ENCODE results near the gene GRK3.
"Not testable (repeated sequence)": the region's sequence is repeated elsewhere in the genome, so short reads cannot be mapped to it uniquely, and the experiment has no call there.

GRK3 gene

DNA sequence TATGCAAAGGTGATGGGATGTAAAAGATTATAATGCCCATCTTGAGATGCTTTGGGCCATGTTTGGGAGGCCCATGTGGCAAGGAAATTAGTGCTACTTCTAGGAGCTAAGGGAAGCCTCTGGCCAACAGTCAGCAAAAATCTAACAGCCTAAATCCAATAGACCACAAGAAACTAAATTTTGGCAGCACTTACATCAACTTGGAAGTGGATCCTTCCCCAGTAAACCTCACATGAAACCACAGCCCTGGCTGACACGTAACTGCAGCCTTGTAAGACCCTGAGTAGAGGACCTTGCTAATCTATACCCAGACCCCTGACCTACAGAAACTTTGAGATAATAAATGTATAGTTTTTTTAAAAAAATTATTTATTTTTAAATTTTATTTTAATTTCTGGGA lies 13.1 kb upstream of the GRK3 start:
- H2AK5ac ChIP-seq (ENCODE audit: low read length), result no peak overlapping the region
- H2BK120ac ChIP-seq (ENCODE audit: insufficient read depth, low read length, poor library complexity), result no peak overlapping the region
- no peak overlapping the region for H4K12ac ChIP-seq (ENCODE audit: low read depth, low read length)
- no peaks in the 10 kb centered on the region for H3K36me3 ChIP-seq (ENCODE audit: control insufficient read depth in 1 of 2, insufficient read depth in 2 of 2, low read length in 2 of 2)
- no peak overlapping the region for H2AFZ ChIP-seq (ENCODE audit: insufficient read depth, low read length, poor library complexity)
- no peak overlapping the region for H3K18ac ChIP-seq (ENCODE audit: low read length)
- H3K4ac ChIP-seq (ENCODE audit: low read depth, low read length), result no peak overlapping the region
- no peaks in the 10 kb centered on the region for H3K27me3 ChIP-seq (ENCODE audit: insufficient read depth, low read length)
- H2BK12ac ChIP-seq (ENCODE audit: low read length), result no peak overlapping the region
- H3K4me2 ChIP-seq (ENCODE audit: low read length), result no peak overlapping the region
- H3K14ac ChIP-seq (ENCODE audit: low read length), result no peak overlapping the region
- H3K9ac ChIP-seq (ENCODE audit: low read length), result no peak overlapping the region
- no peak overlapping the region for H4K91ac ChIP-seq (ENCODE audit: low read depth, low read length)
- H4K8ac ChIP-seq (ENCODE audit: low read depth, low read length), result no peak overlapping the region
- H3K9me3 ChIP-seq (ENCODE audit: insufficient read depth, low read depth, low read length), result peaks cover 1% of the 10 kb centered on the region
- no peaks in the 10 kb centered on the region for H3K79me2 ChIP-seq (ENCODE audit: control insufficient read depth, insufficient read depth, low read length, poor library complexity)
- H3K4me1 ChIP-seq (ENCODE audit: control insufficient read depth in 1 of 2, insufficient read depth in 2 of 2, low read length in 2 of 2), result peaks cover 17 to 24% of the 10 kb centered on the region in 2 experiments
- peaks cover 2% of the 10 kb centered on the region for H3K79me1 ChIP-seq (ENCODE audit: low read length)
- H3K27ac ChIP-seq (ENCODE audit: low read depth, low read length), result no peak overlapping the region
- H2BK5ac ChIP-seq (ENCODE audit: low read depth, low read length, poor library complexity), result no peak overlapping the region
- H3K23ac ChIP-seq (ENCODE audit: low read length), result no peak overlapping the region
- DNase-seq, result no peak
- no peak overlapping the region for H3K4me3 ChIP-seq (ENCODE audit: low read depth, low read length)
- no CpG with 5 or more reads among the region's 1 CpG for WGBS (ENCODE audit: extremely low coverage, insufficient coverage, insufficient read length)

DNA sequence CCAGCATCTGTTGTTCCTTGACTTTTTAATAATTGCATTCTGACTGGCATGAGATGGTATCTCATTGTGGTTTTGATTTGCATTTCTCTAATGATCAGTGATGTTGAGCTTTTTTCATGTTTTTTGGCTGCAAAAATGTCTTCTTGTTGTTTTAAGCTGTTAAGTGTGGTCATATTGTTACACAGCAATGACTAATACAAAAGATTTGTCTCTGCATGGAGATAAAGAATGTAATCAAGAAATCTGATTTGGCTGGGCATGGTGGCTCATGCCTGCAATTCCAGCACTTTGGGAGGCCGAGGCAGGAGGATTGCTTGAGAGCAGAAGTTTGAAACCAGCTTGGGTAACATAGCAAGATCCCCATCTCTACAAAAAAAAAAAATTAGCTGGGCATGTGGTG lies 12.1 kb upstream of the GRK3 start:
- not testable (repeated sequence) for H3K9ac ChIP-seq (ENCODE audit: low read length); H3K79me2 ChIP-seq (ENCODE audit: control insufficient read depth, insufficient read depth, low read length, poor library complexity); H2AFZ ChIP-seq (ENCODE audit: insufficient read depth, low read length, poor library complexity); H3K4me2 ChIP-seq (ENCODE audit: low read length); H3K4ac ChIP-seq (ENCODE audit: low read depth, low read length); H4K12ac ChIP-seq (ENCODE audit: low read depth, low read length); H2BK12ac ChIP-seq (ENCODE audit: low read length); H3K79me1 ChIP-seq (ENCODE audit: low read length); H3K14ac ChIP-seq (ENCODE audit: low read length); H3K27ac ChIP-seq (ENCODE audit: low read depth, low read length); H3K23ac ChIP-seq (ENCODE audit: low read length); H3K4me3 ChIP-seq (ENCODE audit: low read depth, low read length); H3K18ac ChIP-seq (ENCODE audit: low read length); H2BK120ac ChIP-seq (ENCODE audit: insufficient read depth, low read length, poor library complexity); H3K27me3 ChIP-seq (ENCODE audit: insufficient read depth, low read length); H2BK5ac ChIP-seq (ENCODE audit: low read depth, low read length, poor library complexity); H4K8ac ChIP-seq (ENCODE audit: low read depth, low read length); H4K91ac ChIP-seq (ENCODE audit: low read depth, low read length); H2AK5ac ChIP-seq (ENCODE audit: low read length); H3K36me3 ChIP-seq (ENCODE audit: control insufficient read depth in 1 of 2, insufficient read depth in 2 of 2, low read length in 2 of 2); H3K9me3 ChIP-seq (ENCODE audit: insufficient read depth, low read depth, low read length)
- peak; percentile 71 to 91 for DNase-seq
- peaks cover 17 to 24% of the 10 kb centered on the region in 2 experiments for H3K4me1 ChIP-seq (ENCODE audit: control insufficient read depth in 1 of 2, insufficient read depth in 2 of 2, low read length in 2 of 2)
- WGBS (ENCODE audit: extremely low coverage, insufficient coverage, insufficient read length), result no CpG with 5 or more reads among the region's 1 CpG

DNA sequence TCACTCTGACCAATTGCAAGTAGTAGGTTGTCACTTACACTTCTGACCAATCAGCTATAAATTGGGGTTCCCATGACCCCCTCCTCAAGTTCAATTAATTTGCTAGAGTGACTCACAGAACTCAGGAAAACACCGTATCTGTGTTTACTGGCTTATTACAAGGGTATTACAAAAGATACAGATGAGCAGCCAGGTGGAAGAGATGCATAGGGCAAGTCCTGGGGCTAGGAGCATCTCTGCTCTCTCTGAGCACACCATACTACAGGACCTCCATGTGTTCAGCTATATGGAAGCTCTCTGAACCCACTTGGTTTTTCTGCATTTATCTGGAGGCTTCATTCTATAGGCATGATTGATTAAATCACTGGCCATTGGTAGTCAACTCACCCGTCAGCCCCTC lies 11.3 kb upstream of the GRK3 start:
- no peak overlapping the region for H3K18ac ChIP-seq (ENCODE audit: low read length)
- no peak for DNase-seq
- no CpG with 5 or more reads among the region's 2 CpGs for WGBS (ENCODE audit: extremely low coverage, insufficient coverage, insufficient read length)
- no peak overlapping the region for H4K8ac ChIP-seq (ENCODE audit: low read depth, low read length)
- H3K9me3 ChIP-seq (ENCODE audit: insufficient read depth, low read depth, low read length), result peaks cover 1% of the 10 kb centered on the region
- H3K79me1 ChIP-seq (ENCODE audit: low read length), result peaks cover 2% of the 10 kb centered on the region
- H2BK120ac ChIP-seq (ENCODE audit: insufficient read depth, low read length, poor library complexity), result no peak overlapping the region
- no peaks in the 10 kb centered on the region for H3K79me2 ChIP-seq (ENCODE audit: control insufficient read depth, insufficient read depth, low read length, poor library complexity)
- no peaks in the 10 kb centered on the region for H3K27me3 ChIP-seq (ENCODE audit: insufficient read depth, low read length)
- H3K36me3 ChIP-seq (ENCODE audit: control insufficient read depth in 1 of 2, insufficient read depth in 2 of 2, low read length in 2 of 2), result no peaks in the 10 kb centered on the region
- no peak overlapping the region for H2BK5ac ChIP-seq (ENCODE audit: low read depth, low read length, poor library complexity)
- H2AK5ac ChIP-seq (ENCODE audit: low read length), result no peak overlapping the region
- no peak overlapping the region for H3K4ac ChIP-seq (ENCODE audit: low read depth, low read length)
- no peak overlapping the region for H2AFZ ChIP-seq (ENCODE audit: insufficient read depth, low read length, poor library complexity)
- H3K9ac ChIP-seq (ENCODE audit: low read length), result no peak overlapping the region
- no peak overlapping the region for H3K27ac ChIP-seq (ENCODE audit: low read depth, low read length)
- no peak overlapping the region for H3K4me3 ChIP-seq (ENCODE audit: low read depth, low read length)
- H3K14ac ChIP-seq (ENCODE audit: low read length), result no peak overlapping the region
- no peak overlapping the region for H4K91ac ChIP-seq (ENCODE audit: low read depth, low read length)
- H3K23ac ChIP-seq (ENCODE audit: low read length), result no peak overlapping the region
- H2BK12ac ChIP-seq (ENCODE audit: low read length), result no peak overlapping the region
- no peak overlapping the region for H4K12ac ChIP-seq (ENCODE audit: low read depth, low read length)
- H3K4me2 ChIP-seq (ENCODE audit: low read length), result no peak overlapping the region
- peaks cover 16 to 21% of the 10 kb centered on the region in 2 experiments for H3K4me1 ChIP-seq (ENCODE audit: control insufficient read depth in 1 of 2, insufficient read depth in 2 of 2, low read length in 2 of 2)

DNA sequence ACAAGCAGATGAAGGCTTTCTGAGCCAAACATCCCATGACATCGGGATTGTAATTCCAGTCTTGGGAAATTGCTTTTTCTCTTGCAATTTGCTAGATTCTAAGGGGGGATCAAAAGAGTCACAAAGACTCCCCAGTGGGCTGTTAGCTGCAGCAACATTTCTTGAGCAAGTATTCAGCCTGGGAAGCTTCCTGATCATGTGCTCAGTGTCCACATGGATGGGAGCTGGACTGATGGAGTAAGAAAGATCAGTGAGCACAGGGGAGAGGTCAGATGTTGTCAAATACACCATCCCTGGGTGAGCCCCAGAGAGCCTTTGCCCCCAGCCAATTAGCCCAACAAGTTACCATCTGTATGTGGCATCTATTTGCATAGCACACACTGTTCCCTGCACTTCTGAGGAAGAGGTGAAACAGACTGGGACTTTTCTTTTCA lies 10.2 kb upstream of the GRK3 start:
- H3K18ac ChIP-seq (ENCODE audit: low read length), result no peak overlapping the region
- peak overlapping the region; percentile 41 for H4K91ac ChIP-seq (ENCODE audit: low read depth, low read length)
- H4K8ac ChIP-seq (ENCODE audit: low read depth, low read length), result no peak overlapping the region
- H3K9ac ChIP-seq (ENCODE audit: low read length), result no peak overlapping the region
- H3K23ac ChIP-seq (ENCODE audit: low read length), result no peak overlapping the region
- H3K4me1 ChIP-seq (ENCODE audit: control insufficient read depth in 1 of 2, insufficient read depth in 2 of 2, low read length in 2 of 2), result peaks cover 7 to 10% of the 10 kb centered on the region in 2 experiments
- peaks cover 2% of the 10 kb centered on the region for H3K79me1 ChIP-seq (ENCODE audit: low read length)
- WGBS (ENCODE audit: extremely low coverage, insufficient coverage, insufficient read length), result no CpG with 5 or more reads among the region's 1 CpG
- no peak for DNase-seq
- H3K79me2 ChIP-seq (ENCODE audit: control insufficient read depth, insufficient read depth, low read length, poor library complexity), result no peaks in the 10 kb centered on the region
- H3K4me2 ChIP-seq (ENCODE audit: low read length), result no peak overlapping the region
- no peak overlapping the region for H2BK12ac ChIP-seq (ENCODE audit: low read length)
- no peak overlapping the region for H2AFZ ChIP-seq (ENCODE audit: insufficient read depth, low read length, poor library complexity)
- no peak overlapping the region for H3K14ac ChIP-seq (ENCODE audit: low read length)
- no peak overlapping the region for H2BK5ac ChIP-seq (ENCODE audit: low read depth, low read length, poor library complexity)
- H2AK5ac ChIP-seq (ENCODE audit: low read length), result no peak overlapping the region
- H3K36me3 ChIP-seq (ENCODE audit: control insufficient read depth in 1 of 2, insufficient read depth in 2 of 2, low read length in 2 of 2), result no peaks in the 10 kb centered on the region
- no peak overlapping the region for H4K12ac ChIP-seq (ENCODE audit: low read depth, low read length)
- peaks cover 1% of the 10 kb centered on the region for H3K9me3 ChIP-seq (ENCODE audit: insufficient read depth, low read depth, low read length)
- H3K27me3 ChIP-seq (ENCODE audit: insufficient read depth, low read length), result no peaks in the 10 kb centered on the region
- H2BK120ac ChIP-seq (ENCODE audit: insufficient read depth, low read length, poor library complexity), result no peak overlapping the region
- no peak overlapping the region for H3K4me3 ChIP-seq (ENCODE audit: low read depth, low read length)
- no peak overlapping the region for H3K4ac ChIP-seq (ENCODE audit: low read depth, low read length)
- no peak overlapping the region for H3K27ac ChIP-seq (ENCODE audit: low read depth, low read length)

Measured in trophoblast cell (in vitro differentiated cells and primary cell).